Esophagus squamous epithelium (tissue), 4 donors: ENCODE measurements around the gene HBZ.

Source experiments
- POLR2A ChIP-seq, 4 donors: fragments of 450-650 bp; IDR thresholded peaks; one replicate each; pipeline ENCODE4 v1.6.1; 2017; ENCODE audit warnings: antibody characterized with exemption in 4 of 4, mild to moderate bottlenecking in 4 of 4, moderate library complexity in 3 of 4
- TF ChIP-seq, protein P1 (sequence below), 6 experiments: fragments of 450-650 bp in 4 of 6; fragments of 200-600 bp in 2 of 6; sonication (generic) in 2 of 6; IDR thresholded peaks; one replicate each; pipeline ENCODE4 v1.5.1; 2016 to 2019; ENCODE audit warnings: antibody characterized with exemption in 6 of 6, mild to moderate bottlenecking in 4 of 6, moderate library complexity in 4 of 6

DNA sequence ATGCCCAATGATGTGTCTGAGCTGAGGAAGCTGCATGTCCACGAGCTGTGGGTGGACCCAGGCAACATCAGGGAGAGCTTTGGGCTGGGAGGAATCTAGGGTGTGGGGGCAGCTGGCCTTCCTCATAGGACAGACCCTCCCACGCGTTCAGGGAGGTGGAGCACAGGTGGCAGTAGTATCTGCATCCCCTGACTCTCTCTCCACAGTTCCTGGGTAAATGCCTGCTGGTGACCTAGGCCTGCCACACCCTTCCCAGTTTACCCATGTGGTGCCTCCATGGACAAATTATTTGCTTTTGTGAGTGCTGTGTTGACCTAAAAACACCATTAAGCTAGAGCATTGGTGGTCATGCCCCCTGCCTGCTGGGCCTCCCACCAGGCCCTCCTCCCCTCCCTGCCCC, 16.6 kb downstream of the HBZ start:
- TF ChIP-seq, protein P1, sequence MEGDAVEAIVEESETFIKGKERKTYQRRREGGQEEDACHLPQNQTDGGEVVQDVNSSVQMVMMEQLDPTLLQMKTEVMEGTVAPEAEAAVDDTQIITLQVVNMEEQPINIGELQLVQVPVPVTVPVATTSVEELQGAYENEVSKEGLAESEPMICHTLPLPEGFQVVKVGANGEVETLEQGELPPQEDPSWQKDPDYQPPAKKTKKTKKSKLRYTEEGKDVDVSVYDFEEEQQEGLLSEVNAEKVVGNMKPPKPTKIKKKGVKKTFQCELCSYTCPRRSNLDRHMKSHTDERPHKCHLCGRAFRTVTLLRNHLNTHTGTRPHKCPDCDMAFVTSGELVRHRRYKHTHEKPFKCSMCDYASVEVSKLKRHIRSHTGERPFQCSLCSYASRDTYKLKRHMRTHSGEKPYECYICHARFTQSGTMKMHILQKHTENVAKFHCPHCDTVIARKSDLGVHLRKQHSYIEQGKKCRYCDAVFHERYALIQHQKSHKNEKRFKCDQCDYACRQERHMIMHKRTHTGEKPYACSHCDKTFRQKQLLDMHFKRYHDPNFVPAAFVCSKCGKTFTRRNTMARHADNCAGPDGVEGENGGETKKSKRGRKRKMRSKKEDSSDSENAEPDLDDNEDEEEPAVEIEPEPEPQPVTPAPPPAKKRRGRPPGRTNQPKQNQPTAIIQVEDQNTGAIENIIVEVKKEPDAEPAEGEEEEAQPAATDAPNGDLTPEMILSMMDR (IDR thresholded peaks at IDR 0.05) = no peak
- no peak for TF ChIP-seq POLR2A (IDR thresholded peaks at IDR 0.05)
